HCT116 (cell line): Measurements from ENCODE around the gene PRKAG3. TPM values are rescaled to one million over a fixed set of nuclear protein-coding genes. Genes with fewer than 3 reads are reported as not detected.

Source experiments
- ATAC-seq: fragments of 200-7000 bp; cut with Tn5 transposase; 2 replicates; pipeline ENCODE4 v1.9.1; 2020; ENCODE audit warnings: mild to moderate bottlenecking, moderate library complexity
- BruUV-seq: library from RNA; stranded (reverse); fragments of 400-500 nt; replicated peaks from 2 replicates; lab custom pipeline; 2021; lab: Mats Ljungman, UMichigan
- CTCF ChIA-PET: fragments of 300-600 bp; sonication (Branson Sonifier 250); formaldehyde crosslinking; loops from one replicate; lab custom pipeline; 2021; ENCODE audit warnings: antibody characterized with exemption; lab: Charles Lee
- POLR2A ChIA-PET: fragments of 300-600, 350-600 bp; sonication (Branson Sonifier 250); formaldehyde crosslinking; loops from one replicate; lab custom pipeline; 2021; ENCODE audit warnings: antibody characterized with exemption; lab: Charles Lee
- RAD21 ChIA-PET, 2 experiments: fragments of 300-600 bp; sonication (Branson Sonifier 250); formaldehyde crosslinking; loops; one replicate each; lab custom pipeline; 2023; ENCODE audit warnings: low total read pairs in 2 of 2; ENCODE audit not compliant: uncharacterized antibody in 2 of 2, unreplicated experiment in 2 of 2, low non-redundant PET in 1 of 2; lab: Charles Lee
- DNase-seq: peaks from one replicate; pipeline ENCODE4 v3.0.0-alpha.2; 2010; ENCODE audit warnings: low read depth, low spot score
- H2AFZ ChIP-seq: fragments of 200-600 bp; shearing (Covaris generic), sonication (generic); 2 replicates; pipeline ENCODE4 v1.6.1; 2017; ENCODE audit warnings: low read depth, mixed run types, mixed read lengths, antibody characterized with exemption, low read length; ENCODE audit not compliant: poor library complexity, severe bottlenecking
- H3K27ac ChIP-seq: 2 replicates; pipeline ENCODE4 v1.5.1; 2012; ENCODE audit warnings: low read depth, low read length
- H3K27me3 ChIP-seq: fragments of 200-600 bp; sonication (generic); 2 replicates; pipeline ENCODE4 v1.6.1; 2016; ENCODE audit warnings: mixed run types, low read length, mixed read lengths; ENCODE audit not compliant: insufficient read depth
- H3K36me3 ChIP-seq, 2 experiments: fragments of 200-500 bp in 1 of 2; fragments of 200-600 bp in 1 of 2; sonication (Bioruptor generic) in 1 of 2; sonication (generic) in 1 of 2; 2 replicates each; pipeline versions ENCODE4 v1.5.1 to v1.6.1; 2014 to 2016; ENCODE audit warnings: low read length in 2 of 2, inconsistent platforms in 1 of 2, mixed read lengths in 1 of 2, mixed run types in 1 of 2; ENCODE audit not compliant: insufficient read depth in 2 of 2, control insufficient read depth in 1 of 2
- H3K4me1 ChIP-seq, 2 experiments: fragments of 200-600 bp in 1 of 2; sonication (generic) in 1 of 2; 2 replicates each; pipeline versions ENCODE4 v1.5.1 to v1.6.1; 2012 to 2017; ENCODE audit warnings: low read length in 2 of 2, inconsistent platforms in 1 of 2, mild to moderate bottlenecking in 1 of 2, mixed read lengths in 1 of 2, mixed run types in 1 of 2, moderate library complexity in 1 of 2; ENCODE audit not compliant: insufficient read depth in 2 of 2, control insufficient read depth in 1 of 2
- H3K4me2 ChIP-seq: fragments of 200-600 bp; sonication (generic); 2 replicates; pipeline ENCODE4 v1.6.1; 2017; ENCODE audit warnings: mixed run types, low read length, mixed read lengths
- H3K4me3 ChIP-seq, 2 experiments: fragments of 200-600 bp in 1 of 2; sonication (generic) in 1 of 2; replicated peaks in 1 of 2; 2 replicates each; pipeline ENCODE4 v1.5.1; 2011 to 2016; ENCODE audit warnings: low read length in 2 of 2, control low read depth in 1 of 2, low read depth in 1 of 2, mild to moderate bottlenecking in 1 of 2, mixed read lengths in 1 of 2, mixed run types in 1 of 2
- H3K79me2 ChIP-seq: fragments of 200-600 bp; sonication (generic); 2 replicates; pipeline ENCODE4 v1.6.1; 2017; ENCODE audit warnings: mild to moderate bottlenecking, mixed run types, low read length, moderate library complexity, mixed read lengths; ENCODE audit not compliant: insufficient read depth
- H3K9ac ChIP-seq: fragments of 200-600 bp; sonication (generic); 2 replicates; pipeline ENCODE4 v1.6.1; 2016; ENCODE audit warnings: low read length, mixed read lengths
- H3K9me2 ChIP-seq: fragments of 200-600 bp; sonication (generic), shearing (Covaris generic); 2 replicates; pipeline ENCODE4 v1.6.1; 2017; ENCODE audit warnings: mixed run types, mild to moderate bottlenecking, moderate library complexity; ENCODE audit not compliant: insufficient read depth
- H3K9me3 ChIP-seq, 2 experiments: fragments of 200-500 bp in 1 of 2; fragments of 200-600 bp in 1 of 2; sonication (Bioruptor generic) in 1 of 2; sonication (generic) in 1 of 2; 2 replicates each; pipeline ENCODE4 v1.6.1; 2014 to 2017; ENCODE audit warnings: low read length in 2 of 2, mixed read lengths in 2 of 2, inconsistent platforms in 1 of 2, low read depth in 1 of 2, mild to moderate bottlenecking in 1 of 2, mixed run types in 1 of 2, moderate library complexity in 1 of 2; ENCODE audit not compliant: control insufficient read depth in 1 of 2, insufficient read depth in 1 of 2
- H4K20me1 ChIP-seq: fragments of 200-600 bp; sonication (generic), shearing (Covaris generic); 2 replicates; pipeline ENCODE4 v1.6.1; 2017; ENCODE audit warnings: mixed run types, mild to moderate bottlenecking, moderate library complexity; ENCODE audit not compliant: insufficient read depth
- CEBPB ChIP-seq: IDR thresholded peaks from 2 replicates; pipeline ENCODE4 v1.6.1; 2012; ENCODE audit warnings: low read depth
- POLR2AphosphoS5 ChIP-seq: IDR thresholded peaks from 2 replicates; pipeline ENCODE4 v1.6.1; 2011; ENCODE audit warnings: mild to moderate bottlenecking, low read depth, low read length, moderate library complexity
- RAD21 ChIP-seq: IDR thresholded peaks from 2 replicates; pipeline ENCODE4 v1.6.1; 2012; ENCODE audit warnings: low read depth, mild to moderate bottlenecking
- ZBTB33 ChIP-seq: IDR thresholded peaks from 2 replicates; pipeline ENCODE4 v1.6.1; 2011; ENCODE audit warnings: mild to moderate bottlenecking, low read length, moderate library complexity; ENCODE audit not compliant: insufficient replicate concordance; ENCODE audit errors: extremely low read depth
- ZFX ChIP-seq: fragments of 450-650 bp; IDR thresholded peaks from 2 replicates; pipeline ENCODE4 v1.6.1; 2017
- ZNF274 ChIP-seq: fragments of 200-500 bp; sonication (Bioruptor generic); IDR thresholded peaks from 2 replicates; pipeline ENCODE4 v1.6.1; 2014; ENCODE audit warnings: mild to moderate bottlenecking, low read depth, low read length, inconsistent platforms
- intact Hi-C: fragments of 100-400 bp; cut with micrococcal nuclease; formaldehyde crosslinking; loops from 2 replicates; pipeline ENCODE4 v1.10.0; 2022
- total RNA-seq: library from RNA; stranded (reverse); gene quantifications from one replicate; pipeline ENCODE4 v1.2.1, GENCODE V29; 2021; ENCODE audit not compliant: unreplicated experiment
- TF ChIP-seq, protein P1 (sequence below): IDR thresholded peaks from 2 replicates; pipeline ENCODE4 v1.6.1; 2012
- TF ChIP-seq, protein P2 (sequence below), 3 experiments: fragments of 200-600 bp in 1 of 3; sonication (generic) in 1 of 3; IDR thresholded peaks in 2 of 3; conservative IDR thresholded peaks in 1 of 3; 2 replicates each; pipeline ENCODE4 v1.5.1; 2012 to 2017; ENCODE audit warnings: low read depth in 2 of 3, low read length in 2 of 3, antibody characterized with exemption in 1 of 3, borderline replicate concordance in 1 of 3, control low read depth in 1 of 3, mild to moderate bottlenecking in 1 of 3, mixed read lengths in 1 of 3, mixed run types in 1 of 3, moderate library complexity in 1 of 3; ENCODE audit not compliant: insufficient read depth in 1 of 3

The PRKAG3 gene
- total RNA-seq, 1 experiment from 2014 or later, result not detected

DNA sequence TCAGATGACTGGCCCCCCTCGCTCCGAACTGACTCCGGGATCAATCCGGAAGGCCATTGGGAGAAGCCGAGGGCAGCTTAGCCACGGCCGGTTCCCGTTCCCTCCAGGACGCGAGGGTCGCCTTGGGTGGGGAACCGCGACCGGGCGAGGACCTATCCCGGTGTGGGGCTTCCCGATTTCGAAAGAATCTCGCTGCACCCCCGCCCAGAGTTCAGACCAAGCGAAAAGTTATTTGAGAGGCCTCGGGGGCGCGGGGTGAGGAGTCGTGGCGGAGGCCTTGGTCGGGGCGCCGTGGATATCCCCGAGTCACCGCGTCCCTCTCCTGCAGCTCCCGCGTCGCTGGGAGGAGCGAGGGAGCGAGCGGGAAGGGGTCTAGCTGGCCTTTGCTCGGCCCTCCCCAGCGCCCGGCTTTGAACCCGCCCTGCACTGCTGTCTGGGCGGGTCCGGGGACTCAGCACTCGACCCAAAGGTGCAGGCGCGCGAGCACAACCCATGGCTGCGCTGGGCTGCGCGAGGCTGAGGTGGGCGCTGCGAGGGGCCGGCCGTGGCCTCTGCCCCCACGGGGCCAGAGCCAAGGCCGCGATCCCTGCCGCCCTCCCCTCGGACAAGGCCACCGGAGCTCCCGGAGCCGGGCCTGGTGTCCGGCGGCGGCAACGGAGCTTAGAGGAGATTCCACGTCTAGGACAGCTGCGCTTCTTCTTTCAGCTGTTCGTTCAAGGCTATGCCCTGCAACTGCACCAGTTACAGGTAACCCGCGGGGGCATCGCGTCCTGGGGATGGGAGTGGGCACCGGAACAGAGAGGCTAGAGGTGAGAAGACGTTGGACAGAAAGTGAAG lies 49.7 kb downstream of the PRKAG3 start, which contains the start of gene CYP27A1:
TSS of gene CYP27A1 (plus strand) at position 457 of the 837 bp plus-strand sequence. CDS start at position 493, 36 bp downstream.
- no peak within 1 kb of the TSS for H3K9ac ChIP-seq
- no peak within 1 kb of the TSS for H3K4me2 ChIP-seq
- H3K9me2 ChIP-seq, result no peaks in the 10 kb centered on the region
- peaks cover 0 to 5% of the 10 kb centered on the region in 2 experiments; a peak in 2 of 4 replicates for H3K4me1 ChIP-seq
- intact Hi-C loops, result no loop called here
- CTCF ChIA-PET, result no interaction called here
- TF ChIP-seq ZFX (no peak), ZBTB33 (no peak), POLR2AphosphoS5 (no peak), CEBPB (no peak), RAD21 (no peak), ZNF274 (no peak)
- TF ChIP-seq, protein P1, sequence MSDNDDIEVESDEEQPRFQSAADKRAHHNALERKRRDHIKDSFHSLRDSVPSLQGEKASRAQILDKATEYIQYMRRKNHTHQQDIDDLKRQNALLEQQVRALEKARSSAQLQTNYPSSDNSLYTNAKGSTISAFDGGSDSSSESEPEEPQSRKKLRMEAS, result no peak
- TF ChIP-seq, protein P2, sequence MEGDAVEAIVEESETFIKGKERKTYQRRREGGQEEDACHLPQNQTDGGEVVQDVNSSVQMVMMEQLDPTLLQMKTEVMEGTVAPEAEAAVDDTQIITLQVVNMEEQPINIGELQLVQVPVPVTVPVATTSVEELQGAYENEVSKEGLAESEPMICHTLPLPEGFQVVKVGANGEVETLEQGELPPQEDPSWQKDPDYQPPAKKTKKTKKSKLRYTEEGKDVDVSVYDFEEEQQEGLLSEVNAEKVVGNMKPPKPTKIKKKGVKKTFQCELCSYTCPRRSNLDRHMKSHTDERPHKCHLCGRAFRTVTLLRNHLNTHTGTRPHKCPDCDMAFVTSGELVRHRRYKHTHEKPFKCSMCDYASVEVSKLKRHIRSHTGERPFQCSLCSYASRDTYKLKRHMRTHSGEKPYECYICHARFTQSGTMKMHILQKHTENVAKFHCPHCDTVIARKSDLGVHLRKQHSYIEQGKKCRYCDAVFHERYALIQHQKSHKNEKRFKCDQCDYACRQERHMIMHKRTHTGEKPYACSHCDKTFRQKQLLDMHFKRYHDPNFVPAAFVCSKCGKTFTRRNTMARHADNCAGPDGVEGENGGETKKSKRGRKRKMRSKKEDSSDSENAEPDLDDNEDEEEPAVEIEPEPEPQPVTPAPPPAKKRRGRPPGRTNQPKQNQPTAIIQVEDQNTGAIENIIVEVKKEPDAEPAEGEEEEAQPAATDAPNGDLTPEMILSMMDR (IDR thresholded peaks at IDR 0.05 in 2 of 3, conservative IDR thresholded peaks at IDR 0.05 in 1 of 3; ENCODE audit: borderline replicate concordance in 1 of 3, insufficient read depth in 1 of 3, low read depth in 2 of 3, low read length in 2 of 3), result no peak
- TF ChIP-seq, all 23 proteins: peak for 0
- H3K27me3 ChIP-seq, result no peaks in the 10 kb centered on the region
- ChIA-PET RAD21 (no interaction called here), POLR2A (no interaction called here)
- ATAC-seq (no peak), DNase-seq (no peak)
- no peaks in the 10 kb centered on the region for H4K20me1 ChIP-seq
- no peak within 1 kb of the TSS for H2AFZ ChIP-seq
- no peaks in the 10 kb centered on the region for H3K36me3 ChIP-seq
- no peak within 1 kb of the TSS for H3K27ac ChIP-seq
- H3K9me3 ChIP-seq, result peaks cover 0 to 8% of the 10 kb centered on the region in 2 experiments; a peak in 2 of 4 replicates
- BruUV-seq, result no TSS peak
- H3K4me3 ChIP-seq, result no peak within 1 kb of the TSS
- H3K79me2 ChIP-seq, result no peaks in the 10 kb centered on the region
